ENCODE data around the gene YJEFN3.

DNA sequence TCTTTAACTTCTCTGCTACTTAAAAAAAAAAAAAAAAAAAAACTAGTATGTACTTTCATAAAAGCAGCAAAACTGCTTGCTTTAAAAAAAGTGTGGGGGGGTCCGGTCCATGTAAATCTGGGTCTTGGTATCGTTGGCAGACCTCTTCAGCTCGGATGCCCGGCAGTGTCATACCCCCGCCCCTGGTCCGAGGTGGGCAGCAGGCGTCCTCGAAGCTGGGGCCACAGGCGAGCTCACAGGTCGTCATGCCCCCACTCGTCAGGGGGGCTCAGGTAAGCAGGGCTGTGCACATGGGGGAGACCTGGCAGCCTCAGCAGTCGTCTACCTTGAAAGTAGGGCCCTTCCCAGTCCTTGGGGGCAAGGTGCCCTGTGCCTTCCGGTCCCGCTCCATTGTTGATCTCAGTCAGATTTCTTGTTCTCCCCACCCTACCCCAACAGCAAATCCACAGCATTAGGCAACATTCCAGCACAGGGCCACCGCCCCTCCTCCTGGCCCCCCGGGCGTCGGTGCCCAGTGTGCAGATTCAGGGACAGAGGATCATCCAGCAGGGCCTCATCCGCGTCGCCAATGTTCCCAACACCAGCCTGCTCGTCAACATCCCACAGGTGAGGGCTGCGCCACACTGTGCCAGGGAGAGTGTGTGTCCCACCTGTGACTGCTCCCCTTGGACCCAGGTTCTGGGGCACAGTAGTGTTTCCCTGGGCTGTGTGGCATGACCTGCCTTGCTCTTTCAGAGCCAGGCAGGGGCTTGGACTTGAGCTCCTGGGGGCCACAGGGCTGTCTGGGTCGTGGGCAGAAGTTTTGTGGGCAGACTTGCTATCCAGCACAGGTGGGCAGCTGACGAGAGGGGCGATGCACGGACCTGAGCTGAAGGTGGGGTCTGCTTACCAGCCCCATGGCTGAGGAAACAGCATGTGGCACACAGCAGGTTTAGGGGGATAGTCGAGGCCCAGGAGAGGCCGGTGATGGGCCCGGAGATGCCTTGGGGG is 32.8 kb upstream of the YJEFN3 start:
- TF ChIP-seq, protein P1, sequence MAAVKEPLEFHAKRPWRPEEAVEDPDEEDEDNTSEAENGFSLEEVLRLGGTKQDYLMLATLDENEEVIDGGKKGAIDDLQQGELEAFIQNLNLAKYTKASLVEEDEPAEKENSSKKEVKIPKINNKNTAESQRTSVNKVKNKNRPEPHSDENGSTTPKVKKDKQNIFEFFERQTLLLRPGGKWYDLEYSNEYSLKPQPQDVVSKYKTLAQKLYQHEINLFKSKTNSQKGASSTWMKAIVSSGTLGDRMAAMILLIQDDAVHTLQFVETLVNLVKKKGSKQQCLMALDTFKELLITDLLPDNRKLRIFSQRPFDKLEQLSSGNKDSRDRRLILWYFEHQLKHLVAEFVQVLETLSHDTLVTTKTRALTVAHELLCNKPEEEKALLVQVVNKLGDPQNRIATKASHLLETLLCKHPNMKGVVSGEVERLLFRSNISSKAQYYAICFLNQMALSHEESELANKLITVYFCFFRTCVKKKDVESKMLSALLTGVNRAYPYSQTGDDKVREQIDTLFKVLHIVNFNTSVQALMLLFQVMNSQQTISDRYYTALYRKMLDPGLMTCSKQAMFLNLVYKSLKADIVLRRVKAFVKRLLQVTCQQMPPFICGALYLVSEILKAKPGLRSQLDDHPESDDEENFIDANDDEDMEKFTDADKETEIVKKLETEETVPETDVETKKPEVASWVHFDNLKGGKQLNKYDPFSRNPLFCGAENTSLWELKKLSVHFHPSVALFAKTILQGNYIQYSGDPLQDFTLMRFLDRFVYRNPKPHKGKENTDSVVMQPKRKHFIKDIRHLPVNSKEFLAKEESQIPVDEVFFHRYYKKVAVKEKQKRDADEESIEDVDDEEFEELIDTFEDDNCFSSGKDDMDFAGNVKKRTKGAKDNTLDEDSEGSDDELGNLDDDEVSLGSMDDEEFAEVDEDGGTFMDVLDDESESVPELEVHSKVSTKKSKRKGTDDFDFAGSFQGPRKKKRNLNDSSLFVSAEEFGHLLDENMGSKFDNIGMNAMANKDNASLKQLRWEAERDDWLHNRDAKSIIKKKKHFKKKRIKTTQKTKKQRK (IDR thresholded peaks at IDR 0.05; ENCODE audit: low read depth, low read length): no peak
- TF ChIP-seq POLR2A (IDR thresholded peaks at IDR 0.05; ENCODE audit: low read depth, low read length): no peak; the same call in 1 of the 2 replicates
- TF ChIP-seq IKZF1 (conservative IDR thresholded peaks at IDR 0.05): no peak
- TF ChIP-seq TCF3 (IDR thresholded peaks at IDR 0.05; ENCODE audit: borderline replicate concordance, insufficient read depth, low read depth, low read length): no peak
- no peak for TF ChIP-seq SP1 (IDR thresholded peaks at IDR 0.05; ENCODE audit: low read depth, low read length)
- TF ChIP-seq EP300 (IDR thresholded peaks at IDR 0.05; ENCODE audit: borderline replicate concordance in 1 of 2, control insufficient read depth in 1 of 2, low read depth in 2 of 2, low read length in 2 of 2): no peak
- TF ChIP-seq PML (IDR thresholded peaks at IDR 0.05; ENCODE audit: low read length): no peak
- TF ChIP-seq, protein P2, sequence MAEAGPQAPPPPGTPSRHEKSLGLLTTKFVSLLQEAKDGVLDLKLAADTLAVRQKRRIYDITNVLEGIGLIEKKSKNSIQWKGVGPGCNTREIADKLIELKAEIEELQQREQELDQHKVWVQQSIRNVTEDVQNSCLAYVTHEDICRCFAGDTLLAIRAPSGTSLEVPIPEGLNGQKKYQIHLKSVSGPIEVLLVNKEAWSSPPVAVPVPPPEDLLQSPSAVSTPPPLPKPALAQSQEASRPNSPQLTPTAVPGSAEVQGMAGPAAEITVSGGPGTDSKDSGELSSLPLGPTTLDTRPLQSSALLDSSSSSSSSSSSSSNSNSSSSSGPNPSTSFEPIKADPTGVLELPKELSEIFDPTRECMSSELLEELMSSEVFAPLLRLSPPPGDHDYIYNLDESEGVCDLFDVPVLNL (IDR thresholded peaks at IDR 0.05; ENCODE audit: low read depth, low read length): no peak
- no peak for TF ChIP-seq EGR1 (IDR thresholded peaks at IDR 0.05; ENCODE audit: borderline replicate concordance in 1 of 2, low read depth in 2 of 2, low read length in 2 of 2)
- TF ChIP-seq, protein P3, sequence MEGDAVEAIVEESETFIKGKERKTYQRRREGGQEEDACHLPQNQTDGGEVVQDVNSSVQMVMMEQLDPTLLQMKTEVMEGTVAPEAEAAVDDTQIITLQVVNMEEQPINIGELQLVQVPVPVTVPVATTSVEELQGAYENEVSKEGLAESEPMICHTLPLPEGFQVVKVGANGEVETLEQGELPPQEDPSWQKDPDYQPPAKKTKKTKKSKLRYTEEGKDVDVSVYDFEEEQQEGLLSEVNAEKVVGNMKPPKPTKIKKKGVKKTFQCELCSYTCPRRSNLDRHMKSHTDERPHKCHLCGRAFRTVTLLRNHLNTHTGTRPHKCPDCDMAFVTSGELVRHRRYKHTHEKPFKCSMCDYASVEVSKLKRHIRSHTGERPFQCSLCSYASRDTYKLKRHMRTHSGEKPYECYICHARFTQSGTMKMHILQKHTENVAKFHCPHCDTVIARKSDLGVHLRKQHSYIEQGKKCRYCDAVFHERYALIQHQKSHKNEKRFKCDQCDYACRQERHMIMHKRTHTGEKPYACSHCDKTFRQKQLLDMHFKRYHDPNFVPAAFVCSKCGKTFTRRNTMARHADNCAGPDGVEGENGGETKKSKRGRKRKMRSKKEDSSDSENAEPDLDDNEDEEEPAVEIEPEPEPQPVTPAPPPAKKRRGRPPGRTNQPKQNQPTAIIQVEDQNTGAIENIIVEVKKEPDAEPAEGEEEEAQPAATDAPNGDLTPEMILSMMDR (IDR thresholded peaks at IDR 0.05 in 2 of 3, conservative IDR thresholded peaks at IDR 0.05 in 1 of 3; ENCODE audit: control insufficient read depth in 2 of 3, extremely low read depth in 1 of 3, insufficient read depth in 1 of 3, low read depth in 3 of 3, low read length in 3 of 3): no peak

Measured in GM12878 (cell line).